Non-pigmented ciliary epithelial cell (primary cell): ENCODE measurements around the gene MYOM1.

Experiments
- DNase-seq: peaks from one replicate; pipeline ENCODE4 v3.0.0-alpha.2; 2010; ENCODE audit warnings: low read depth

The MYOM1 gene

GRCh38 chr18:3117493-3118192 is 102.1 kb downstream of the MYOM1 start:
- no peak for DNase-seq

GRCh38 chr18:3115447-3116030 is 104.2 kb downstream of the MYOM1 start:
- no peak for DNase-seq

GRCh38 chr18:3114451-3114850 is 105.3 kb downstream of the MYOM1 start:
- DNase-seq: no peak

- DNase-seq: no peak
Measured at GRCh38 chr18:3114026-3114425, 105.7 kb downstream of the MYOM1 start.

GRCh38 chr18:3111523-3112240 is 108.1 kb downstream of the MYOM1 start:
- no peak for DNase-seq

GRCh38 chr18:3110034-3110752 is 109.6 kb downstream of the MYOM1 start:
- DNase-seq: no peak

- no peak for DNase-seq
Measured at GRCh38 chr18:3107740-3108151, 112.0 kb downstream of the MYOM1 start.

GRCh38 chr18:3104190-3105054 is 115.3 kb downstream of the MYOM1 start:
- peak; percentile 50 for DNase-seq

- no peak for DNase-seq
Measured at GRCh38 chr18:3103576-3103975, 116.2 kb downstream of the MYOM1 start.

- DNase-seq: no peak
Measured at GRCh38 chr18:3102983-3103382, 116.8 kb downstream of the MYOM1 start.

GRCh38 chr18:3100498-3101132 is 119.2 kb downstream of the MYOM1 start:
- no peak for DNase-seq

GRCh38 chr18:3099327-3099726 is 120.4 kb downstream of the MYOM1 start:
- DNase-seq: no peak

GRCh38 chr18:3097082-3097481 is 122.7 kb downstream of the MYOM1 start:
- no peak for DNase-seq

- DNase-seq: no peak
Measured at GRCh38 chr18:3095921-3096320, 123.8 kb downstream of the MYOM1 start.

GRCh38 chr18:3094338-3094684 is 125.5 kb downstream of the MYOM1 start:
- DNase-seq: no peak

GRCh38 chr18:3093624-3094337 is 126.0 kb downstream of the MYOM1 start:
- DNase-seq: no peak

GRCh38 chr18:3092727-3093126 is 127.0 kb downstream of the MYOM1 start:
- no peak for DNase-seq

- DNase-seq: no peak
Measured at GRCh38 chr18:3089579-3089978, 130.2 kb downstream of the MYOM1 start.

GRCh38 chr18:3088449-3088848 is 131.3 kb downstream of the MYOM1 start:
- no peak for DNase-seq

GRCh38 chr18:3086871-3087270 is 132.9 kb downstream of the MYOM1 start:
- DNase-seq: no peak

GRCh38 chr18:3085612-3086011 is 134.2 kb downstream of the MYOM1 start:
- DNase-seq: no peak
